GM12892 (cell line): ENCODE results near the gene IL1RAPL1.

Source experiments
- POLR2A ChIP-seq: IDR thresholded peaks from 2 replicates; pipeline ENCODE4 v1.6.1; 2011; ENCODE audit warnings: low read depth, low read length, control low read depth
- POLR2AphosphoS5 ChIP-seq: IDR thresholded peaks from 2 replicates; pipeline ENCODE4 v1.6.1; 2011; ENCODE audit warnings: low read depth, low read length, control low read depth
- TAF1 ChIP-seq: IDR thresholded peaks from 2 replicates; pipeline ENCODE4 v1.6.1; 2011; ENCODE audit warnings: low read depth, mild to moderate bottlenecking, control low read depth, low read length, borderline replicate concordance

DNA sequence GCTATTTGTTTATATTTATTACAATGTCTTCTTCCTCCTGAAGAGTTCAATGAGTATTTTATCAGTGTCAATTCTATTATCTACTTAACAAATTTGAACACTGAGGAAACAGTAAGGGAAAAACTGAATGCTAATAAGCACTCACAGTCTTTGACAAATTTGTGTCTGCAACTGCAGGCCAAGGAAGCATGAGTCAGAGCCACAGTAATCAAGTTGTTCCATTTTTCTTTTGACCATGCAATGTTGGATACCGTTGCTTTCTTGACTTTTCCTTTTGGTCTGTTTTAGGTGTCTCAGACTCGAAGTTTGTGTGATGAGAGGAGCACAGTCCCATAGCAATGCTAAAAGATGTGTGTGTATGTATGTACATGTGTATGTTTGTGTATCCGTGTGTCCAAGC lies 359.6 kb downstream of the IL1RAPL1 start:
- no peak for TF ChIP-seq TAF1
- TF ChIP-seq POLR2AphosphoS5 = no peak
- TF ChIP-seq POLR2A = no peak
